GM23338 (cell line): Measurements from ENCODE around the gene PKM. TPM values are rescaled to one million over a fixed set of nuclear protein-coding genes. Genes with fewer than 3 reads are reported as not detected.

Source experiments
- ATAC-seq: fragments of 200-7000 bp; cut with Tn5 transposase; 3 replicates; pipeline ENCODE4 v1.9.1; 2020
- DNase-seq: peaks from one replicate; pipeline ENCODE4 v3.0.0-alpha.2; 2015; ENCODE audit warnings: low spot score
- H2AFZ ChIP-seq: fragments of 200-600 bp; sonication (generic); 2 replicates; pipeline ENCODE4 v1.8.0; 2016; ENCODE audit warnings: antibody characterized with exemption, mild to moderate bottlenecking, moderate library complexity
- H3F3A ChIP-seq: fragments of 200-600 bp; sonication (generic); replicated peaks from 2 replicates; pipeline ENCODE4 v1.8.0; 2017; ENCODE audit warnings: antibody characterized with exemption, mixed run types, low read depth
- H3K27ac ChIP-seq: fragments of 200-600 bp; sonication (generic); 2 replicates; pipeline ENCODE4 v1.6.1; 2016; ENCODE audit warnings: low read depth
- H3K27me3 ChIP-seq: fragments of 200-600 bp; sonication (generic); 2 replicates; pipeline ENCODE4 v1.8.0; 2016; ENCODE audit warnings: mild to moderate bottlenecking, mixed run types, moderate library complexity; ENCODE audit not compliant: insufficient read depth
- H3K36me3 ChIP-seq: fragments of 200-600 bp; sonication (generic); 2 replicates; pipeline ENCODE4 v1.8.0; 2016; ENCODE audit warnings: mild to moderate bottlenecking; ENCODE audit not compliant: insufficient read depth
- H3K4me1 ChIP-seq: fragments of 200-600 bp; sonication (generic); 2 replicates; pipeline ENCODE4 v1.8.0; 2016; ENCODE audit warnings: mild to moderate bottlenecking, moderate library complexity; ENCODE audit not compliant: insufficient read depth
- H3K4me2 ChIP-seq: fragments of 200-600 bp; sonication (generic); 2 replicates; pipeline ENCODE4 v1.7.1; 2017; ENCODE audit warnings: mixed run types
- H3K4me3 ChIP-seq: fragments of 200-600 bp; sonication (generic); 2 replicates; pipeline ENCODE4 v1.6.1; 2016; ENCODE audit warnings: mixed run types
- H3K79me2 ChIP-seq: fragments of 200-600 bp; sonication (generic); replicated peaks from 2 replicates; pipeline ENCODE4 v1.8.0; 2017; ENCODE audit warnings: mild to moderate bottlenecking; ENCODE audit not compliant: insufficient read depth
- H3K9me2 ChIP-seq: fragments of 200-600 bp; sonication (generic); 2 replicates; pipeline ENCODE4 v1.8.0; 2017; ENCODE audit not compliant: insufficient read depth
- H4K20me1 ChIP-seq: fragments of 200-600 bp; sonication (generic); replicated peaks from 2 replicates; pipeline ENCODE4 v1.8.0; 2017; ENCODE audit warnings: mild to moderate bottlenecking; ENCODE audit not compliant: insufficient read depth
- H3K27ac Mint-ChIP-seq: 2 replicates; pipeline ENCODE4 v1.8.0; 2020; ENCODE audit warnings: inconsistent platforms, mild to moderate bottlenecking, moderate library complexity, mixed read lengths
- H3K27me3 Mint-ChIP-seq: 3 replicates; pipeline ENCODE4 v1.8.0; 2022; ENCODE audit warnings: low read depth, mild to moderate bottlenecking, moderate library complexity, mixed read lengths, inconsistent platforms; ENCODE audit not compliant: insufficient read depth, poor library complexity
- H3K36me3 Mint-ChIP-seq: 3 replicates; pipeline ENCODE4 v1.8.0; 2021; ENCODE audit warnings: low read depth, mild to moderate bottlenecking, inconsistent platforms, moderate library complexity, mixed read lengths
- H3K4me1 Mint-ChIP-seq: 3 replicates; pipeline ENCODE4 v1.8.0; 2020; ENCODE audit warnings: mild to moderate bottlenecking, inconsistent platforms, mixed read lengths
- H3K4me3 Mint-ChIP-seq: 3 replicates; pipeline ENCODE4 v1.8.0; 2021; ENCODE audit warnings: moderate library complexity, mild to moderate bottlenecking, inconsistent platforms, mixed read lengths
- H3K9me3 Mint-ChIP-seq: 3 replicates; pipeline ENCODE4 v1.8.0; 2020; ENCODE audit warnings: moderate library complexity, mild to moderate bottlenecking, inconsistent platforms, mixed read lengths
- CREB1 ChIP-seq: fragments of 250-450 bp; sonication (Bioruptor Pico); IDR thresholded peaks from 2 replicates; pipeline ENCODE4 v1.5.0; 2020; ENCODE audit warnings: low read depth, mild to moderate bottlenecking, moderate library complexity
- JUNB ChIP-seq: IDR thresholded peaks from one replicate; pipeline ENCODE4 v1.6.1; 2016; ENCODE audit warnings: antibody characterized with exemption; ENCODE audit not compliant: unreplicated experiment
- REST ChIP-seq: IDR thresholded peaks from one replicate; pipeline ENCODE4 v1.6.1; 2018; ENCODE audit warnings: antibody characterized with exemption; ENCODE audit not compliant: unreplicated experiment
- ZNF114 ChIP-seq: fragments of 250-450 bp; sonication (Bioruptor Pico); IDR thresholded peaks from 2 replicates; pipeline ENCODE4 v1.5.0; 2020; ENCODE audit warnings: mild to moderate bottlenecking, moderate library complexity
- ZNF331 ChIP-seq: fragments of 250-450 bp; sonication (Bioruptor Pico); IDR thresholded peaks from 2 replicates; pipeline ENCODE4 v1.5.0; 2020; ENCODE audit warnings: low read depth, mild to moderate bottlenecking, moderate library complexity
- ZNF462 ChIP-seq: fragments of 250-450 bp; sonication (Bioruptor Pico); IDR thresholded peaks from 2 replicates; pipeline ENCODE4 v1.5.0; 2020; ENCODE audit warnings: mild to moderate bottlenecking, moderate library complexity
- polyA plus RNA-seq: library from polyadenylated mRNA; unstranded; fragments of >200 nt; fragmentation: Nextera tagmentation; extraction: Ambion mirVana; gene quantifications from 2 replicates; pipeline ENCODE4 v1.2.1, GENCODE V29; 2016
- total RNA-seq: library from RNA; depleted of rRNA; stranded (reverse); fragments of >200 nt; shearing (Covaris generic); gene quantifications from 2 replicates; pipeline ENCODE4 v1.2.3, GENCODE V29; 2014

Gene PKM
- total and polyA plus RNA-seq, 2 experiments from 2014 or later = 432 to 1,137 TPM

DNA sequence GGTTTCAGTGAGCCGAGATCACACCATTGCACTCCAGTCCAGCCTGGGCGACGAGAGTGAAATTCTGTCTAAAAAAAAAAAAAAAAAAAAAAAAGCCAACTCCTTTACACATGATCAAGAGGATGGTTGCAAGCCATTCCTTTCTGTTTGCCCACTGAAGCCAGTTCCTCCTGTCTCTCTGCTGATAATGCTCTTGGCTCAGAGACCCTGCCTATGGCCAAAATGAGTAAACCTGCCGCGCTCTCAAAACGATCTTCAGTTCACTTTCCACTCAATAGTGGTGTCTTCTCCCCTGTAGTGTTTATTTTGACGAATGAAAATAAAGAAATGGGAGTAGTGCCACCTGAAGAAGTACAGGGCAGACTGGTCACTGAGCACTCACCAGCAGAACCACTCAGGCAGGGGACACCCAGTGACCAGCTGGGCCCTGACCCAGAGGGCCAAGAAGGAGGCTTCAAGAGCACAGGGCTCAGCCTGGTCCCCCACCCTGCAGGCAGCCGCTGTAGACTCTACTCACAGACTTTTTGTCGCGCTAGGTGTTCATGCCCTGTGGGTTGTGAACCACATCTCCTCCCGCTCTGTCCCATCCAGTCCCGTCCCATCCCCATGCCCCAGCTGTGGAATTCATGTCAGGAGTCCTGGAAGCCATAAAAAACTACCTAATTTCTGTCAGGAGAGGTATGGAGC is 57.0 kb downstream of the PKM start:
- no peak overlapping the region for H3K27ac ChIP-seq
- H3K4me1 ChIP-seq = no peaks in the 10 kb centered on the region
- H3K27ac Mint-ChIP-seq = no peak overlapping the region
- no peaks in the 10 kb centered on the region for H3K27me3 ChIP-seq
- no peak overlapping the region for H3K4me3 ChIP-seq
- TF ChIP-seq ZNF114 (CRISPR knock-in tag) (no peak), REST (no peak), CREB1 (CRISPR knock-in tag) (no peak), ZNF462 (no peak), JUNB (no peak), ZNF331 (no peak)
- no peaks in the 10 kb centered on the region for H3K36me3 ChIP-seq
- no peaks in the 10 kb centered on the region for H3K79me2 ChIP-seq
- H3F3A ChIP-seq = no peaks in the 10 kb centered on the region
- DNase-seq = no peak
- no peak overlapping the region for H2AFZ ChIP-seq
- peaks cover 21% of the 10 kb centered on the region for H3K4me1 Mint-ChIP-seq
- H3K27me3 Mint-ChIP-seq = peaks cover 7% of the 10 kb centered on the region
- no peak for ATAC-seq
- no peak overlapping the region for H3K4me3 Mint-ChIP-seq
- no peaks in the 10 kb centered on the region for H3K36me3 Mint-ChIP-seq
- H3K9me3 Mint-ChIP-seq = no peaks in the 10 kb centered on the region; the same call in 2 of the 3 replicates
- H3K4me2 ChIP-seq = no peak overlapping the region
- no peaks in the 10 kb centered on the region for H3K9me2 ChIP-seq
- H4K20me1 ChIP-seq = no peaks in the 10 kb centered on the region
